ENCODE measurements around the gene FFAR2.

GRCh38 chr19:35498220-35498619 is 50.2 kb downstream of the FFAR2 start:
- TF ChIP-seq CTCF (IDR thresholded peaks at IDR 0.05) (no peak), POLR2A (IDR thresholded peaks at IDR 0.05) (no peak), POLR2AphosphoS5 (IDR thresholded peaks at IDR 0.05; ENCODE audit: insufficient read depth in 1 of 2, low read depth in 1 of 2) (no peak)
